DMS 273 (cell line): ENCODE measurements around the gene GALNT18.

Source experiments
- DNase-seq: peaks from one replicate; lab custom pipeline; 2025; ENCODE audit not compliant: unreplicated experiment; lab: John Stamatoyannopoulos, UW

The GALNT18 gene

DNA sequence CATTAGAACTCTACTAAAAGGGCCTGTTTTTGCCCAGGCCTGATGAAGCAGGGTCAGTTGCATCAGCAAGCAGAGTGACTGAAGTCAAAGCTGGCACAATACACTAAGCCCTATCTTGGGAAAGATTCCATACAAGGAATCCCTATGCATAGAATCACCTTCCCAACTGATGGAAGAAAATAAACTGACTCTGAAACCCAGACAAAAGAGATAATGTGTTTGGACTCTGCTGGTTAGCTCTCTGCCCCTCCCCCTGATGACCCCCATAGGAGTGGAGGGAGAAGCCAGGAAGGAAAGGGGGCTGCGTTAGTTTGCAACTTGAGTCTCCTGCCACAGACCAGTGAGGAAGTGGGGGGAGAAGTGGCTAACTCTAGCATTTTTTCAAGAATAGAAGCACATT lies 32.9 kb downstream of the GALNT18 start:
- DNase-seq, result peak; percentile 20

GRCh38 chr11:11588243-11588642 lies 33.6 kb downstream of the GALNT18 start:
- DNase-seq, result peak; percentile 26

DNA sequence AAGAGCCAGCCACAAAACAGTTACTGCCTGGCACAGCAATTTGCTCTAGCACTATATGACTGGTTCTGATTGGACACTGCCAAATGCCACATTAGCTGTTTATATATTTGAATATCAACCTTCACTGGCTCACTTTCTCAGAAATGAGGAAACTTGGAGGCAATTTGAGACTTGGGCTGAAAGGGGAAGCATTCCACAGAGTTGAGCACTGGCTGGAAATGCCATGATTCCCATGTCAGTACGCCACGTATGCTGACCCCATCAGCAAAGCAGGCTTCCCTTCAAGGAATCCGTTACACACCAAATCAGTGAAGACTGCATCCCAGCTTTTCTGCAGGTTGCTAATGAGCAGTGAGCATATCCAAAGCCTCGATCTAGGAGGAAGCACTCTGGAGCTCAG lies 34.7 kb downstream of the GALNT18 start:
- no peak for DNase-seq

- no peak for DNase-seq
These were observed 35.3 kb downstream of the GALNT18 start for GRCh38 chr11:11586465-11586864.

GRCh38 chr11:11584937-11585336 lies 36.9 kb downstream of the GALNT18 start:
- no peak for DNase-seq

GRCh38 chr11:11584530-11584810 lies 37.3 kb downstream of the GALNT18 start:
- DNase-seq, result peak; percentile 5

GRCh38 chr11:11583801-11584529 lies 37.8 kb downstream of the GALNT18 start:
- no peak for DNase-seq

GRCh38 chr11:11582011-11582701 lies 39.6 kb downstream of the GALNT18 start:
- peak; percentile 40 for DNase-seq

DNA sequence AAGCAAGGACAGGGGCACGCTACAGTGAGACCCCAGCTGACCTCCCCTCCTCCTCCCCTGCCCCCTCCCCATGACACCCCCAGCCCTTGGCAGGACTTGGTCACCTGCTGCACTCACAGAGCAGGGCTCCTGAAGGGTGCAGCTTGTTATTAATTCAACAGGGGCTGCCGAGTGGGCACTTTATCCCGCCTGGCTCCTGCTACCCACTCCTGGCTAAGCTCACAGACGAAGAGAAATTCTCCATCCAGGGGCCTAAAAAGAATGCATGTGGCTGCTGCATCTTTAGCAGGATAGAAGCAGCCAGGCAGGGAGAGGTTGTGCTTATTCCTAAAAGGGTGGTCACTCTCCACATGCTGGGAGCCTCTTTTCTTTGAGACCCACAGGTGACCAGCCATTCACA lies 40.3 kb downstream of the GALNT18 start:
- no peak for DNase-seq

DNA sequence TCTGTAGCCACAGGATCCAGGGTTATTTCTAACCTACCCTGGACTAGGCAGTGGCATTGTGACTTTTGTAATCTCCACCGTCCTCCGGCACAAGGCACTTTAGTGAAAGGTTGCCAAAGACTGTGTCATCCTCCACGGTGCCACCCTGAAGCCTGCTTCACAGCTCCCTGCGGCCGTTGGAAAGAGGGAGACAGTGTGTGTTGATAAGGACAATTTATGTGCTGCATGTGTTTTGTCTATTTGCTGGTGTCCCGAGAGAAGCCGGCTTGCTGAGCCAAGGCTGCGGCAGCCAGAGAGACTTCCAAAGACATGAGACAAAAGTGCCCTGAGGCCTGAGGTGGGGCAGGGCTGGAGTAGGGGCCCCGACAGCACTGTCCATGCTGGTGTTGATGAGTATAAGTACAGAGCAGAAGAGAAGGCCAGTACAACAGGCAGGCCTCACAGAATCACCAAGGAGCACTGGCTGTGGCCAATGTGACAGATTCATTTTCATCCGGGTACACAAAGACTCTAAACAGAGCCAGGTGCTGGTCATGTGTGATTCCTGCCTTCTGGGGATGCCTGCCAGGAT lies 40.9 kb downstream of the GALNT18 start:
- DNase-seq, result peak; percentile 4

- DNase-seq, result no peak
These were observed 41.8 kb downstream of the GALNT18 start for GRCh38 chr11:11580012-11580411.

DNA sequence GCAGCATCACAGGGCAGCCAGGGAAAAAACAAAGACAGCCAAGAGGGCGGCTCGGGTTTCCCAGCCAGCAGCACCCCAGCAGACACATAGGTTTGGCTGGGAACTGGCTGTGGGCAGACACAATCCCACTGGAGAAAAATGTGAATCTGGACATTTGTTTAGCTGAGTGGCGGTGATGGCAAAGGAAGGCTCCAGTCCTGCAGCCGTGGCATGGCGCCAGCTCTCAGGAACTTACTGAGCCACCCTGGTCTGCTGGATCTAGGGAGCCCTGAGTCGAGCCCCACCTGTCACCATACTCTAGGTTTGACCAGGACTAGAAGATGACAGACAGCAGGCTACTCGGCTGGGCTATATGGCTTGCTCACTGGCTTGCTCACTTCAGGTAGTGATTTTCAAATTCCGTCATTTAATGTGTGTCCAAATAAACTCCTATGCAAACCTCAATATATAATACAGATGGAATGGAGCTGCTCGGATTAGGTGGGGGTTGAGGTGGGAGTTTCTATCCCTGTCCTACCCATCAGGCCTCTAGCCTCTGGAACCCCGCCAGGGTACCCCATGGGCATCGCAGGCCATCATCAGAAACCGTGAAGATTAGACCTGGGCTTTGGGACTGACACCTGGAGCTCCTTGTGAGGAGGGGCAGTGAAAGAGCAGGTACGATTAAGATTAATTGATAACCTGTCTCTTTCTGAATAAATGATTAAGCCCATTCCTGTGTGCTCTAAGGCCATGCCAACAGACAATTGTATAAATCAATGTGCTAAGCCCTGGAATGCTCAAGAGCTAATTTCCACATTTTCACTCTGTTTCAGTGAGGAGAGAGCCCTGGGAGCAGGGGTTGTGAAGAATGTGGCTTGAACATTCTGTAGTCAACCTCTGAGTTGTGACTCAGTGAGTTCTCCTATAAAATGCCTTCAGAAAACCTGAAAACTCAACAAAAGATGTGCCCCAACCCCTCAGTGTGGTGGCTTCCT lies 42.5 kb downstream of the GALNT18 start:
- DNase-seq, result peak; percentile 26

DNA sequence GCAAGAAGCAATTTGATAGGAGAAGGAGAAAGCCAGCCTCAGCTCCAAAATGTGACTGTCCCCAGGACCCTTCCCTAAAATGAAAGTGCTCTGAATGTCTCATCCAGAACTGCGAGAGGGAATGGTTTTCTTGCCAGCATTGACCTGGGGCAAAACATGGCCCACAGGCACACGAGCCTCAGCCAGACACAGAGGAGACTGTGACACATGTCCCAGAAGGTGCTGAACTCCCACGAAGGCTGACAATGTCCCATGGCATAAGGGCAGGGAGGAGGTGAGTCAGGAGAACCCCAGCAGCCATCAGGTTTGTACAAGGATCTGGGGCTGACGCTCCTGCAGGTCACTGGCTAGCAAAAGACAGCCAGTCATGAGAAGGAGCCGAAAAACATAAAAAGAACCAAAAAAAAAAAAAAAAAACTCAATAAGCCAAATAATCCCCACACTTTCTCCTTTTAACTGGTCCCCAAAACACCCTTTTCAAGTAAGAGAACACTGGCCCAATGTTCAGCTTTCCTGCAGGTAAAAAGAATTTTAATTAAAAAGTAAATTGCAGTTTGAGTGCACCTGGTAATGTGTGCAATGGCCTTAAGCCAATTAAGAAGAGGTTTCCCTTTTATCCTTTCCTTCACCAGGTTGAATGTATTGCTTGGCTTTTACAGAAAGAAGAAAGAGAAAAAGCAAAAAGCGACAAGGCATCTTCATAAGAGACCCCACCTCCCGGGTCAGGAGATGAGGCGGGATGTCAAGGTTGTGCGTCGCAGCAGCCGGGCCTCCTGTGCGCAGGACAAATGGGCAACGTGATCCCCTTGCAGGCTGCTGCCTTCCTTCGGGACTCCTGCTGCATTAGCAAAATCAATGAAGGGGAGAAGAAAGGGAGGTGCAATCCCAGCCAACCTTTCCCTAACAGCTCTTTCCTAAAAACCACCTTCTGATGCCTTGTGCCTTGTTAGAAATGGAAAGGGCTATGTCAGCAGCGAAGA lies 43.6 kb downstream of the GALNT18 start:
- DNase-seq, result no peak

- no peak for DNase-seq
These were observed 44.5 kb downstream of the GALNT18 start for GRCh38 chr11:11577251-11577855.

DNA sequence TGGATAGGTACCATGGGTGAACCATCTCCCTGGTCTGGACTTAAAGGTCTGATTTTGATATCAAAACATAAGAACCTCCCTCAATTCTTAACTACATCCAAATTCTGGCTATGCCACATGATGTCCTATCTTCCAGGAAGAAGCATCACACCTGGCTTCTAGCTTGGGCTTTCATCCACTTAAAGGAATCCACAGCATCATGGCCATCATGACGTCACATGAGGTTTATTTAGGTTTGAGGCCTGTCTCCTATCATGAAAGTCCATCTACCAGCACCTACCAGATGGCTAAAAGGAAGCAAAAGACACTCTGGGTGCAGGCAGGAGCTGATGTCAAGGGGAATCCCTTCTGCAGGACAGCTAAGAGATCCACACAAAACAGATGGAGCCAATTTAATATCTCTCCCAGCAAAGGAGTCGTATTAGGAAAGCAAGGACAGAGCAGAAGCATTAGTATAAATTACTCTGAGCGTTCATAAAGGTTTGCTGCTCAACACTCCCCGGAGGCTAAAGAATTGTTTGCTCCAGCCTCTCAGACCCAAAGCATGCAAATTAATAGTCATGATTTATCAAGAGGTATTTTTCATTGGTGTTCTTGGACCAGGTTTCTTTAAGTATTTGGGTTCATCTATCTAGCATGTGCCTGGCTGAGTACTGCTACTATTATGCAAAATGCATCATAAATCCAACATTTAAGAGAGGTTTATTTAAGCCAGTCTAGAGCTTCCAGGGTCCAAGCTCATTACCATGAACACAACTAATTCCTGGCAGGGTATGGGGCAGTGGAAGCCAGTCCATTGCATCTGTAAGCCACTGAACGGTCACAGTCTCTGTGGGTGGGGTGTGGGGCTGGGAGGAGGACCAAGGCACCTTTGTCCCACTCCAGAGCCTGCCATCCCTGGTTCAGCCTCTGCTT lies 47.2 kb downstream of the GALNT18 start:
- DNase-seq, result no peak

DNA sequence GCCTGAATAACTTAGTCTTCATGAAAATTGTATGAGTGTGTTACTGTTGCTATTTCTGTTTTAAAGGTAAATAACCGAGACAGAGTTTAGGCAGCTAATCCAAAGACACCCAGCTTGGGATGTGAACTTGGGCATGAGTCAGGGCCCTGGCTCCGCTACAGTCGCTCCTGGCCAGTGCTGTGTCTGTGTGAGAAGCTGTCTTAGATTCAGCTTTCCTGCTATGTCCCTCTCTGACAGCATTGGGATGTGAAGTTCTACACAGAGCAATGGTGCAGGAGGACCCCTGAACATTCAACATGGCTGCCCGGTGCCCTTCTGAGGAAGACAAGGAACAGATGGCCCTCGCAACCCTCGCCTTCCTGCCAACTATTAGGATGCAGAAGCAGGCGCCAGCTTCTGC lies 49.4 kb downstream of the GALNT18 start:
- no peak for DNase-seq

DNA sequence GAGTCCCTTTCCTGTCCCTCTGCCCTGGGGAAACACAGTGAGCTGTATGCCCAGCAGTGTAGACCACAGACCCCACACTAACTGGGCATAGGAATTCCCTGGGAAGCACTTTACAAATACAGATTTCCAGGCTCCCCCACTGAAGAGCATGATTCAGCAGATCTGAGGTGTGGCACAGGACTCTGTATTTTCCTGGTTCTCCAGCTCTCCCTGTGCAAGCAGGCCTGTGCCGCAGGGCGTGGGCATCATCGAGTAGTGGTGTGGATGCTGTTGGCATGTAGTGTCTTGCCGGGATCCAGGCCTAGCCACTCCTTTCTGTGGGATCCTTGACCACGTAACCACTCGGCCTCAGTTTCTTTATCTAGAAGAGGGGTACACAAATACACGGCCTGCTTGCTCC lies 49.9 kb downstream of the GALNT18 start:
- DNase-seq, result no peak

DNA sequence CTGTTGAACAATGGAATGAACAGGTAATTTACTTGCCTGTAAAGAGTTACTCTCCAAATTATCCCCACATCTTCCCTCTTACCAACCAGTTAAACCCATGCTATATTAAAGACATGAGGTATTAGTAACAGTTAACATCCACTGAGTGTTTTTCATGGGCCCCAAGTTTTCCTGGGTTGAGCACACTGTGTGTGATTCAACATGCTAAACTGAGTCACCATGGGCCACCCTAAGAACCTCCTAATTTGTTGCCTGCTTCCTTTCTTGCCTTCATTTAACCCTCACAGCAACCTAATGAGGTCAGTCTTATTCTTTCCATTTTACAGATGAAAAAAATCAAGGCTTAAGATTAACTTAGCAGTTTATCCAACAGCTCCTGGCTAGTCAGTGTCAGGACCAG lies 51.0 kb downstream of the GALNT18 start:
- DNase-seq, result no peak
